SIG-M5 (cell line): ENCODE measurements around the gene TBC1D24.

Source experiments
- DNase-seq: peaks from one replicate; lab custom pipeline; 2025; lab: John Stamatoyannopoulos, UW

Gene TBC1D24

DNA sequence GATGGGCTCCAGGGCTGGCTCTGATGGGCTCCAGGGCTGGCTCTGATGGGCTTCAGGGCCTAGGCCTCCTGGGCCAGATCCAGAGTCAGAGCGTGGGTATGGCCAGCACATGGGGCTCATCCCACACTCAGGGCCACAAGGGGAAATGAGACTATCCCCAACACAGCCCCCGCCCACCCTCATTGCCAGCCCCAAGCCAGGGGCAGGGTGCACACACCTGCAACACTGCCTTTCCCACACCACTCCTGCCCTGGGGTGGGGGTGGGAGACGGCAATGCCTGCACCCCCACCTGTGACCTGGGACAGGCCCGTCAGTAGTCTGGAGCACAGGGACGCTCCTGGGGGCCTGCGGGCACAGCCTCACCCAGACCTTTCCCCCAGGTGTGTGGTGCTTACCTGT is 24.5 kb downstream of the TBC1D24 start:
- no peak for DNase-seq

- no peak for DNase-seq
Observed at GRCh38 chr16:2499890-2500429, 25.0 kb downstream of the TBC1D24 start.

DNA sequence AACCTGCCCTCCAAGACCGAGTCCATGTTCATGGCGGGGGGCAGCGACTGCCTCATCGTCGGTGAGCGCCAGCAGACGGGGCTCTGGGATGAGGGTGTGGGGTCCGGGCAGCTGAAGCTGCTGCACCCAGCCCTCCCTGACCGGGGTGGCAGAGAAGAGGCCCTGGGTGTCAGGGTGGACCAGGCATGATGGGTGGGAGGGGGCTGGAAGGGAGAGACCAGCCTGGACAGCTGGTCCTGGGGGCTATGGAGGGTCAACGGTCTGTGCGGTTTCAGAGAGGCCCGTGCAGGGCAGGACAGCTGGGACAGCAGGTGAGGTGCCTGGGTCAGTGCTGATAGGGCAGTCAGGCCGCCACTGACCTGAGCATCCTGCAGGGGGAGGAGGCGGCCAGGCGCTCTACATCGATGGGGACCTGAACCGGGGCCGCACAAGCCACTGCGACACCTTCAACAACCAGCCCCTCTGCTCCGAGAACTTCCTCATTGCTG is 25.5 kb downstream of the TBC1D24 start:
- DNase-seq: no peak

GRCh38 chr16:2500918-2501750 is 26.2 kb downstream of the TBC1D24 start:
- DNase-seq: no peak

DNA sequence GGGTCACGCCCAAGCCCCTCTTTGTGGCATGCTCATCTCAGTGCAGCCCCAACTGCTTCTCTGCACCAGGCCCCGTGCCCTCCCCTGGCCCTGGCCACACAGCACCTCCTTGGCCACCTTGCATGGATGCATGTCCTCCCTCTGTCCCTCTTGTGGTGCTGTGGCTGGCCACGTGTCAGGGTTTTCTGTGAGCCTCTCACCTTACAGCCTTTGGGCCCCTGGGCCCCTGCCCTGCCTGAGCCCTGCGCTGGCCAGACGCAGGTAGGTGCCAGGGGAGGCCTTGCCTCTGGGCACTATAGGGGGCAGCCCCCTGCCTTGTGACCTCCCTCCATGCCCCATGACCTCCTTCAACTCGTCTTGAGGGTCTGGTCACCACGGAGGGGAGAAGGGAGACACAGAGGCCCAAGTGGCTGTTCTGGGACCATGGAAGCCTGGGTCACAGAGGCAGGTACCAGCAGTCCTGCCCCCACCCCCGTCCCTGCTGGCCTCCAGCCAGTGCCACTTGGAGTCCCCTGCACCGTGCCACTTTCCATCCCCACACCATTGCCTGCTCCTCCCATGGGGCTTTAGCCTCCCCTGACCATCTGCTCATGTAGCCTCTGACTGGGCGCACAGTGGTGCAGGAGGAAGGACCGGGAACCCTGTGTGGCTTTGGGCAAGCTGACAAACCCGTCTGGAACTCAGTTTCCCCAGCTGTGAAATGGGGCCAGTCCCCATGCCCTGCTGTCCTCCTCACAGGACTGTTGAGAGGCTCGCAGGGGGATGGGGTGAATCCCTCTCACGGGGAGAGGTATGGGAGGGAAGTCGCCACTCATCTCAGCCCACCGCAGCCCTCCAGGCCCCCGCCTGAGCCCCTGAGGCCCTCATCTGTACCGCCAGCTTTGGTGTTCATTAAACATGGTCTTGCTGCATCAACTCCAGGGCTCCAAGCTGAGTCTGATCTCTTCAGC is 27.3 kb downstream of the TBC1D24 start:
- no peak for DNase-seq

DNA sequence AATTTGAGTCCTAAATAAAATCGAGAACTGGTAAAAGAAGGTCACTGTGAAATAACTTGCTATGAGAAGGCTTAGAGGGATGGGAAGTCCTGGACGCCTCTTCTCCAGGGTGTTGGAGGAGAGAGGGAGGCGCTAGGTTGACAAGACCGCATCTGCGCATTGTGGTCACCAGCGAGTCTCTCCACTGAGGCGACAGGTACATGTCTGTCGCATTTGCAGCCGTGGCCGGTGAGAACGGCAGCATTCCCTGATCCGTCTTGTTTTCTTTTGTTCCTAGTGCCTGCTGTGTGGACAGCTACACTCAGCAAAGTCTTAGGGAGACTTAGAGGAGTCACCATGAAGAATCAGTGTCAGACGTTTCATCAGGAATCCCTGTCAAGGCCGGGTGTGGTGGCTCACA is 30.8 kb downstream of the TBC1D24 start:
- DNase-seq: no peak

- DNase-seq: no peak
Observed at GRCh38 chr16:2507052-2507659, 32.2 kb downstream of the TBC1D24 start.

DNA sequence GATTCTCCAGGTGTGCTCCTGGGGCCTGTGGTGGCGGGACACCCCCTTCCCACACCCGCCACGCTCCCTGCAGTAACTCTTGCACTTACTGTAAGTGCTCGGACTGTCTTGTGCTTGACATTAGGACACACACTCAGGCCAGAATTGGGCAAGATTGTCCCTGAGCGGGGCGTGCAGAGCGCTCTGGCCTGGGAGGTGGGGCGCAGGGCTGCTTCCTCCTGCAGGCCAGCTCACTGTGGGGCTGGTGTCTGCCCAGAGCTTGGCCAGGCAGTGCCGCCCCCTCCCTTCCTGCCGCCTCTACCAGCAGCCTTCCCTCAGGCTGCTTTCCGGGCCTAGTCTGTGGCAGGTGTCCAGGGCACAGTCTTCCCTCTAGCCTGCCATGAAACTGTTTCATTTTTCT is 32.7 kb downstream of the TBC1D24 start:
- DNase-seq: no peak

DNA sequence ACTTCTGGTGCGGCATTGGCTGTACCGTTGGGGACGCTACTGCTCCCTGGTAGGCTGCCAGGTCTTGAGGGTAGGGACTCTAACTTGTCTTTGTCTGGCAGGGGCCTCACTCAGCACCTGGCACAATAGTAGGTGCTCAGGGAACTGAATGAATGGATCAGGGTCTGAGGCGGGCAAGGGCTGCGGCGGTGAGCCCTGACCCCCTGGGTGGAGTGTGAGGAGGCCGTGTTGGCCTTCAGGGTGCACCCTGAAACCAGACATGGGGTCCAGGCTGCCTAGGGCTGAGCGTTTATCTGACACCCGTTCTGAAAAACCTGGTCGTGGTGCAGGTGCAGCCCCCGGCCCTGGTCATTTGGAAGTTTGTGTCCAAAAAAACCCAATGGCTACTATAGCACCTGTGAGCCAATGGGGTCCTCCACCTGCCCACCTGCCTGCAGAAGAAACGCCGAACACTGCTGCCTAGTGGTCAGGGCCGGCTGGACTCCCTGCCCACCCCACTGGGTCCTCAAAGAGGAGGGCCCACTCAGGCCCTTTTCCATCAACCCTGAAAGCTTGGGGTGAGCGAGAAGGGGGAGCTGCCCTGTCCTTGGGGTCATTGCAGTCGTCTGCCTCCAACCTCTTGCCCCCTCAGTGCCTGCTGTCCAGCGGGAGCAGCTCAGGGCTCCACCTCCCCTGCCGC is 33.9 kb downstream of the TBC1D24 start:
- DNase-seq: no peak

DNA sequence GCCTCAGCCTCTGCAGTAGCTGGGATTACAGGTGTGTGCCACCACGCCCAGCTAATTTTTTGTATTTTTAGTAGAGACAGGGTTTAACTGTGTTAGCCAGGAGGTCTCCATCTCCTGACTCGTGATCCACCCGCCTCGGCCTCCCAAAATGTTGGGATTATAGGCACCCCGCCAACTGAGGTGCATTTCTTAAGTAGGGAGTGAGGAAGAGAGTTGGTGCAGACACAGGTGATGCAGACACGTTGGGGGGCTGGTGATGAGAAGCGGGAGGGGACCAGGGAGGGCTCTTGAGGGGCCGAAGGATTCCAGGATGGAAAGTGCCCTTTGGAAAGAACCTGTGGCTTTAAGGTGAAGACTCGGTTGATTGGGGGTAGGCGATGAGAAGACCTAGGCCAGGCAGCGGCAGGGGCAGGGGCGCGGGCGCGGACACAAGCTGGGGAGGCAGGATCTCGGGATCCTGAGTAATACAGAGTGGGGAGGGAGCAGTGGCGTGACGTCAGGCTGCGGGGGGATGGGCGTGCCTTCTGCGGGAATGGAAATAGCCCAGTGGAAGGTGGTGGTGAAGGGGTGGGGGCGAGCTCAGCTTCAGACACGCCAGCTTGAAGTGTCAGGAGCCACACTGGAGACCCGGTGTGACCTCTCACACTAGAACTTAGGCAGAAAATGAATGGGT is 36.3 kb downstream of the TBC1D24 start:
- no peak for DNase-seq

DNA sequence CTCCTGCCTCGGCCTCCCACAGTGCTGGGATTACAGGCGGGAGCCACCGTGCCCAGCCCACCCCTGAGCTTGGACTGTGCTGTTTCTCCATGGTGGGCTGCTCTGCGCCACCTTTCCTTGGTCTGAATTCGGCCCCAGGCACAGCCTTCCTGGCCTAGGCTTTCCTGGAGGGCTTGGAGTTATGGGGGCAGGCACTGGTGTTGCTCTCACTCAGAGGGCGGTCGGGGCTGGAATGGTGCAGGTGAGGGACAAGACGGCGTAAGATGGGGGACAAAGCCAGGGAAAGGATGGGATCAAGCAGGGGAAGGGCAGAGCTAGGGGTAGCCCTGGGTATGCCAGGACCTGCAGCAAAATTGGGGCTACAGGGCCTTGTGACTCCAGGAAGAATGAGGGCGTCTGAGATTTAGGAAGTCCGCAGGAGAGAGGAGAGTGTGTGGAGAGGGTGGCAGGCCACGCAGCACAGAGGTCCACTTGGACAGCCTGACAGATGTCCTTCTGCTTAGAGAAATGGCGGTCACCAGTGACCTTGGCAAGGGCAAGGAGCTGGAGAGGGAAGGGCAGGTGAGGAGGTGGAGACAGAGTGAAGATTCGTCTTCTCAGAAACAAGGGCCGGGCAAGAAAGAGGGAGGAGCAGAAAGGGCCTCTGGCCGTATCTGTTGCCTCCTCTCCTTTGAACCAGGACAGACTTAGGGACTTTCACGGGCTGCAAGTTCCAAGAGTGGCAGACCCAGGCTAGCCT is 37.2 kb downstream of the TBC1D24 start:
- DNase-seq: no peak

GRCh38 chr16:2512735-2513404 is 37.9 kb downstream of the TBC1D24 start:
- DNase-seq: no peak

DNA sequence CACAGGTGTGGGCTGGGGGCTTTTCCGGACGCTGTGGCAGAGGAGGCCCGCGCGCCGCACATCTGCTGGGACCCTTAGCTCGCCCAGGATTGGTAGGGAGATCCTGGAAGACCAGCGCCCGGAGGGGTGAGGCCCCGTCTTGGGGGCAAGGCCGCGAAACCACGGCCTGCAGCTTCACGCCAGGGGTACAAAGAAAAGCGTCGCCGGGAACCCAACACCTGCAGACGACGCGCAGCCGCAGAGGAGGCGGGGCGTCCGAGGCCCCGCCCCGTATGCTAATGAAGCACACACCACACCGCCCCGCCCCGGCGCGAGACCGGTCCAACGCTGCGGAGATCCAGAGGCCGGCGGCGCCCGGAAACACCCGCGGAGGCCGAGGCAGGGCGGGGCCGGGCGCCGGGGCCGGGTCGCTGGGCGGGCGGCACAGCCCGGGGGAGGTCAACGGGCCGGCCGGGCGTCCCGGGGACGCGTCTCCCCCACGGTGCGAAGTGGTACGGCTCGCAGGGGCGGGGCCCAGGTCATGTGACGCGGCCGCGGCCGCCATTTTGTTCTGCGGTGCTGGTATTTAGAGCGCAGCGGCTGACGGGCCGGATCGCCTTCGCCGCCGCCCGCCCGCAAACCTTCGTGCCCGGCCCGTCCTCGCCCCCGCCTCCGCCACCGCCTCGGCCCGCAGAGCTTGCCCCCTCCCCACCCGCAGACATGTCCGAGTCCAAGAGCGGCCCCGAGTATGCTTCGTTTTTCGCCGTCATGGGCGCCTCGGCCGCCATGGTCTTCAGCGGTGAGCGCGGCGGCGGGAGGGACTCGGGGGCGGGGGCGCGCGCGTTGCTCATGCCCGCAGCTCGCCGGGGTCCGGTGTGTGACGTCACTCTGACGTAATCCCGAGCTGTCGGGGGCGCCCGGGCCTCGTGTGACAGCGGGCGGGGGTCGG is 38.7 kb downstream of the TBC1D24 start, which contains the start of gene ATP6V0C:
Gene ATP6V0C (plus strand): TSS at position 548 of the 928 bp plus-strand sequence. CDS start 152 bp downstream, at position 700.
- DNase-seq: no peak

DNA sequence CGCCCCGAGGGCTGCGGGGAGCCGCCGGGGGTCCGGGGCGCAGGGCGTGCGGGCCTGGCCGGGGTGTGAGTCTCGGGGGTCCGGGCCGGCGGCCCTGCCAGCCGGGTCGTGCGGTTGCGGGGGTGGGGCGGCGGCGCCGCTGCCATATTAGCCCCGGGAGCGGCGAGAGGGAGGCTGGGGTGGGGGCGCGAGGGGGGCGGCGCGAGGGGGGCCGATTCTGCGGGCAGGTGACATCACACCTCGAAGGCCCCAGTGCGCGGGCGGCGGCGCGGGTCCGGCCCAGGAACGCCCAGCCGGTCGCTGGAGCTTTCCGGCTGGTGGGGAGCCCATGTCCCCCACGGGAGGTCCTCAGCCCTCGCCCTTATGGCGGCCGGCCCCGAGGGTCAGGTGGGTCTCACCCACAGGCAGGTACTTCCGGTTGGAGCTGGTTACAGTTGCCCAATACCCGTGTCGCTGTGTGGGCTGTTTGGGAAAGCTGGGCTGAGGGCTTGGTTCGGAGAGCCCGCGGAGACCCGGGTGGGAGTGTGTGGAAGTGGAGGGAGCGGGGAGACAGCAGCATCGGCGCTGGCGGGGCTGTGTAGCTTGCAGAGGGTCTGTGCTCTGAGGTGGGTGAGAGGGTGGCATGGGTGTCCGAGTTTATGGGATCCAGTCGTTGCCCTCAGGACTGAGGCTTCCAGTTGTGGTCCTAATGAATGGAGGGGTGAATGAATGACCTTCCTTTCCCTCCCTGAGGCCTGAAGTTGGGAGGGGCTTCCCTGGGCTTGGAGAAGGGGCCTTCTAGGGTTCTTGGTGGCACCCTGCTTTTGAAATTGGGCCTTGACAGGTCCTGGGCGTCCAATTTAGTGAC is 39.6 kb downstream of the TBC1D24 start:
- DNase-seq: no peak

GRCh38 chr16:2515180-2515851 is 40.4 kb downstream of the TBC1D24 start:
- DNase-seq: no peak

DNA sequence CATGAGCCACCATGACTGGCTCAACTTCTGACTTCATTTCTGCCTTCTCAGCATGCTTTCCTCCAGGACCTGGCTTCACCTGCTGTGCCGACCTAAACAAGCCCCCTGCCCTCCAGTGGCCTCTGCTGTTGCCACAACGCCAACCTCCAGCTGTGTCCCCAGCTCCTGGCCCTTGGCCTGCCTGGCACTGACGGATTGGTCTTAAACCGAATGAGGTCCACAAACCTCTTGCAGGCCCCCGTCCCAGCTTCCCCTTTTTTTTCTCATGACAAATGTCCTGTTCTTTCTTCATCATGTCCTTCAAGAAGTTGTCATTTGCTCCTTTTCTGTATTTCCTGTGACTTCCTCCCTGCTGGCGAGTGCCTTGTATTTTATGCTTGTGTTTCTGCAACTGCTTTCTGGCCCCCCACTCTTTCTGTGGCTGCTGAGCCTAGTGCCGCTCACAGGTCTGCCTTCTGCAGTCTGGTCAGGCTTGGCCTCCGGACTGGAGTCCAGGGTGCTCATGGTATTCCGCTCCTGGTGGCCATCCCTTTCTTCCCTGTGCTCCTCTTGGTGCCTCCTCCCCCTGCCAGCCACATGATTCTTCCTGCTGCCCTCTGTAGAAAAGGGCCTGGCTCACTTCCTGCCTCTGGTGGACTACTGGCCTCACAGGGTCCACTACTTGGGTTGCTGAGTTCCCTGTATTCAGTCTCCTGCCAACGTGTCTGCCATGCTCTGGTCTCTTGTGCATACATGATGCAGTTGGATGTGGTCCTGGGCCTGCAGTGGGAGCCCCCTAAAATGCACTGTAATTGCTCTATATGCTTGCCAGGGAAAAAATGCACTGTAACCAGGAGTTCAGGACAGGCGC is 41.7 kb downstream of the TBC1D24 start:
- peak; percentile 88 for DNase-seq
